Panc1 (cell line): ENCODE data around the gene CDC14B. TPM values are rescaled to one million over a fixed set of nuclear protein-coding genes. Genes with fewer than 3 reads are reported as not detected.

ENCODE experiments used
- ATAC-seq: fragments of 200-7000 bp; cut with Tn5 transposase; 2 replicates; pipeline ENCODE4 v1.9.1; 2020; ENCODE audit warnings: mild to moderate bottlenecking, moderate library complexity
- BruUV-seq: library from RNA; stranded (reverse); fragments of 400-500 nt; replicated peaks from 2 replicates; lab custom pipeline; 2021; lab: Mats Ljungman, UMichigan
- CTCF ChIA-PET: fragments of 300-600 bp; sonication (Branson Sonifier 250); formaldehyde crosslinking; loops from one replicate; lab custom pipeline; 2022; ENCODE audit warnings: antibody characterized with exemption; lab: Charles Lee
- POLR2A ChIA-PET: fragments of 300-600 bp; sonication (Branson Sonifier 250); formaldehyde crosslinking; loops from one replicate; lab custom pipeline; 2022; ENCODE audit warnings: antibody characterized with exemption; lab: Charles Lee
- DNase-seq: peaks from one replicate; pipeline ENCODE4 v3.0.0-alpha.2; 2010; ENCODE audit warnings: low read depth, low spot score
- H3K27ac ChIP-seq: 2 replicates; pipeline ENCODE4 v1.5.1; 2011; ENCODE audit warnings: mild to moderate bottlenecking, low read length, inconsistent platforms
- H3K27me3 ChIP-seq: fragments of 200-500 bp; sonication (Bioruptor generic); 2 replicates; pipeline ENCODE4 v1.6.0; 2014; ENCODE audit warnings: low read length, inconsistent platforms; ENCODE audit not compliant: control insufficient read depth, insufficient read depth
- H3K36me3 ChIP-seq: fragments of 200-500 bp; sonication (Bioruptor generic); 2 replicates; pipeline ENCODE4 v1.5.1; 2014; ENCODE audit warnings: inconsistent platforms, mild to moderate bottlenecking, low read length, moderate library complexity; ENCODE audit not compliant: control insufficient read depth, insufficient read depth
- H3K4me1 ChIP-seq: 2 replicates; pipeline ENCODE4 v1.5.1; 2011; ENCODE audit warnings: inconsistent platforms, mild to moderate bottlenecking, low read length, moderate library complexity; ENCODE audit not compliant: control insufficient read depth, insufficient read depth
- H3K4me3 ChIP-seq, 2 experiments: 2 replicates each; pipeline ENCODE4 v1.5.1; 2011 to 2012; ENCODE audit warnings: low read depth in 2 of 2, low read length in 2 of 2, mild to moderate bottlenecking in 2 of 2, inconsistent platforms in 1 of 2, moderate library complexity in 1 of 2
- H3K9me3 ChIP-seq: fragments of 200-500 bp; sonication (Bioruptor generic); 2 replicates; pipeline ENCODE4 v1.5.1; 2014; ENCODE audit warnings: low read depth, mild to moderate bottlenecking, inconsistent platforms, low read length, moderate library complexity; ENCODE audit not compliant: control insufficient read depth, insufficient read depth
- CTCF ChIP-seq: fragments of 450-650 bp; IDR thresholded peaks from 2 replicates; pipeline ENCODE4 v1.5.1; 2017; ENCODE audit warnings: mild to moderate bottlenecking
- POLR2AphosphoS5 ChIP-seq: IDR thresholded peaks from 2 replicates; pipeline ENCODE4 v1.6.1; 2012; ENCODE audit warnings: mild to moderate bottlenecking, low read depth, low read length, moderate library complexity
- REST ChIP-seq, 2 experiments: IDR thresholded peaks; 2 replicates each; pipeline ENCODE4 v1.6.1; 2011 to 2012; ENCODE audit warnings: low read depth in 2 of 2, control low read depth in 1 of 2, low read length in 1 of 2, mild to moderate bottlenecking in 1 of 2, moderate library complexity in 1 of 2; ENCODE audit not compliant: insufficient read depth in 1 of 2
- SIN3A ChIP-seq: IDR thresholded peaks from 2 replicates; pipeline ENCODE4 v1.6.1; 2012; ENCODE audit warnings: low read depth, mild to moderate bottlenecking, low read length, moderate library complexity, borderline replicate concordance; ENCODE audit not compliant: insufficient read depth
- TCF7L2 ChIP-seq: IDR thresholded peaks from 2 replicates; pipeline ENCODE4 v1.6.1; 2011; ENCODE audit warnings: mild to moderate bottlenecking, low read depth, low read length, inconsistent platforms
- in situ Hi-C: cut with HindIII; loops from 2 replicates; pipeline ENCODE4 v1.10.0; 2016; ENCODE audit warnings: low sequenced_read_pairs, low pct_unique_long_range_greater_than_20kb
- intact Hi-C: fragments of 100-400 bp; cut with micrococcal nuclease; formaldehyde crosslinking; loops from one replicate; pipeline ENCODE4 v1.10.0; 2022; ENCODE audit not compliant: unreplicated experiment
- total RNA-seq: library from RNA; stranded (reverse); gene quantifications from one replicate; pipeline ENCODE4 v1.2.1, GENCODE V29; 2021; ENCODE audit not compliant: unreplicated experiment

CDC14B gene
- total RNA-seq, 1 experiment from 2014 or later: 11.8 TPM

DNA sequence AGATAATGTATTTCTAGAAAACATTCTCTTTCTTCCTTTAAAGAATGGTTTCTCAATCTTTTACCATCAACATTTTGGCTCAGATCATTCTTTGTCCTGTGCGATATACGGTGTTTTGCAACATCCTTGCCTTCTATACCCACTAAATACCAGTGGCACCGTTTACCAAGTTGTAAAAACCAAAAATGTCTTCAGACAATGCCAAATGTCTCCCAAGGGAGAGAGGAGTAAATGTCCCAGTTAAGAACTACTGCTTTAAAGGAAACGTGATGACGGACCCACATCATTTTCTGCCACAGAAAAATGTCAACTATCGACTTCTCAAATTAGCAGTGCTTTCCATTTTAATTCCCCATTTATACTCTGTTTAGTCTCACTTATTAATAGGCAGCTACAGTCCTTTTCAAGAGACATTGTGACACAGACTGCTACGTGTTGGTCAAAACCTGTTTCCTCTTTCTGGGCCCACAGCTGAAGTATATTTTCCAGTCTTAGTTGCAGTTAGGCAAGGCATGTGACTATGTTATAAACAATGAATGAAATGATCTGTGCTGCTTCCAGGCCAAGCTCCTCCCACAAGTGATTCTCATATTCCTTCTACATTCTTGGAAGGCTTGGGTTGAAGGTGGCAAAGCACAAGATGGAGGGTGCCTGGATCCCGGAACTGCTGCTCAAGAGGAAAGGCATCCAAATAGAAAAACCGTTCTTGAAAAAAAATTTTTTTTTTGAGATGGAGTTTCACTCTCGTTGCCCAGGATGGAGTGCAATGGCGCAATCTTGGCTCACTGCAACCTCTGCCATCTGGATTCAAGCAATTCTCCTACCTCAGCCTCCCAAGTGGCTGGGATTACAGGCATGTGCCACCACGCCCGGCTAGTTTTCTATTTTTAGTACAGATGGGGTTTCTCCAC is 26.7 kb upstream of the CDC14B start:
- TF ChIP-seq TCF7L2 (no peak), SIN3A (no peak), POLR2AphosphoS5 (no peak), CTCF (no peak), REST (IDR thresholded peaks at IDR 0.05; ENCODE audit: insufficient read depth in 1 of 2, low read depth in 2 of 2, low read length in 1 of 2) (no peak)
- no TSS peak for BruUV-seq
- no peaks in the 10 kb centered on the region; the same call in 1 of the 2 replicates for H3K36me3 ChIP-seq
- no peak overlapping the region for H3K4me3 ChIP-seq
- H3K27me3 ChIP-seq: no peaks in the 10 kb centered on the region
- H3K4me1 ChIP-seq: no peaks in the 10 kb centered on the region
- CTCF ChIA-PET: no interaction called here
- DNase-seq: no peak
- in situ Hi-C loops (no loop called here), intact Hi-C loops (no loop called here)
- no peak for ATAC-seq
- POLR2A ChIA-PET: no interaction called here
- no peak overlapping the region for H3K27ac ChIP-seq
- H3K9me3 ChIP-seq: no peaks in the 10 kb centered on the region

- Histone ChIP-seq H3K27ac (no peak overlapping the region), H3K4me3 (no peak overlapping the region), H3K4me1 (no peaks in the 10 kb centered on the region), H3K36me3 (no peaks in the 10 kb centered on the region; the same call in 1 of the 2 replicates), H3K9me3 (no peaks in the 10 kb centered on the region), H3K27me3 (no peaks in the 10 kb centered on the region)
- BruUV-seq: no TSS peak
- no peak for ATAC-seq
- POLR2A ChIA-PET: no interaction called here
- no peak for DNase-seq
- no peak for TF ChIP-seq CTCF
- no peak for TF ChIP-seq TCF7L2
- TF ChIP-seq POLR2AphosphoS5: no peak
- TF ChIP-seq REST (IDR thresholded peaks at IDR 0.05; ENCODE audit: insufficient read depth in 1 of 2, low read depth in 2 of 2, low read length in 1 of 2): no peak
- no peak for TF ChIP-seq SIN3A
- in situ Hi-C loops (no loop called here), intact Hi-C loops (no loop called here)
- CTCF ChIA-PET: interaction anchor here (0.6 kb wide), 1 partner anchor 202 kb away, joined by 4 read pairs; no protein-coding TSS in a partner anchor
These were observed 24.5 kb upstream of the CDC14B start for GRCh38 chr9:96644137-96644536.
